Breast epithelium (tissue), 4 donors: ENCODE results near the gene TCTA. TPM values are rescaled to one million over a fixed set of nuclear protein-coding genes. Genes with fewer than 3 reads are reported as not detected.
A peak's percentile ranks its signal among the peaks of the same experiment; 100 is the strongest.

Source experiments
- DNase-seq, 2 donors: peaks; one replicate each; pipeline ENCODE4 v3.0.0-alpha.2; 2019; ENCODE audit warnings: low spot score in 2 of 2
- H3K27ac ChIP-seq, 2 donors: fragments of 200-600 bp; sonication (generic) in 1 of 2; one replicate each; pipeline ENCODE4 v1.5.1; 2016 to 2019; ENCODE audit warnings: mild to moderate bottlenecking in 1 of 2
- H3K27me3 ChIP-seq, 2 donors: fragments of 200-600 bp; sonication (generic) in 1 of 2; one replicate each; pipeline versions ENCODE4 v1.5.1 to v1.6.0; 2017 to 2019; ENCODE audit warnings: control low read depth in 1 of 2, mild to moderate bottlenecking in 1 of 2
- H3K36me3 ChIP-seq: fragments of 200-600 bp; one replicate; pipeline ENCODE4 v1.5.1; 2019
- H3K4me1 ChIP-seq, 2 donors: fragments of 200-600 bp; sonication (generic); one replicate each; pipeline ENCODE4 v1.5.1; 2016 to 2019; ENCODE audit warnings: control low read depth in 1 of 2
- H3K4me3 ChIP-seq, 3 donors: fragments of 200-600 bp; sonication (generic); 1 replicate in 2 of 3; 2 replicates in 1 of 3; pipeline ENCODE4 v1.5.1; 2016 to 2019; ENCODE audit warnings: mild to moderate bottlenecking in 3 of 3, moderate library complexity in 2 of 3
- H3K9me3 ChIP-seq, 2 donors: fragments of 200-600 bp; sonication (generic) in 1 of 2; one replicate each; pipeline ENCODE4 v1.5.1; 2016 to 2019; ENCODE audit warnings: control low read depth in 1 of 2
- POLR2A ChIP-seq: fragments of 450-650 bp; IDR thresholded peaks from one replicate; pipeline ENCODE4 v1.6.1; 2016; ENCODE audit warnings: antibody characterized with exemption, mild to moderate bottlenecking, moderate library complexity
- POLR2AphosphoS5 ChIP-seq, 3 donors: sonication (generic); formaldehyde crosslinking; IDR thresholded peaks; one replicate each; pipeline ENCODE4 v1.6.1; 2017; ENCODE audit warnings: antibody characterized with exemption in 3 of 3
- intact Hi-C: fragments of 100-400 bp; cut with DNase I; formaldehyde crosslinking; loops from one replicate; pipeline ENCODE4 v1.15.1; 2023; ENCODE audit warnings: low total_unique reads
- total RNA-seq, 3 donors: library from RNA; depleted of rRNA; stranded (reverse); fragments of >200 nt; gene quantifications; one replicate each; pipeline ENCODE4 v1.1.0, GENCODE V29; 2016
- TF ChIP-seq, protein P1 (sequence below), 3 donors: fragments of 450-650 bp; IDR thresholded peaks; one replicate each; pipeline ENCODE4 v1.5.1; 2016 to 2017; ENCODE audit warnings: antibody characterized with exemption in 3 of 3, mild to moderate bottlenecking in 3 of 3, moderate library complexity in 3 of 3

TCTA gene
- total RNA-seq, 3 donors from 2014 or later: 22.6 to 29.0 (median 25.9) TPM

GRCh38 chr3:49460188-49460890 is 48.1 kb downstream of the TCTA start:
- Histone ChIP-seq H3K27me3 (no peaks in the 10 kb centered on the region), H3K36me3 (no peaks in the 10 kb centered on the region), H3K9me3 (no peaks in the 10 kb centered on the region), H3K27ac (peak overlapping the region; percentile 63 to 74), H3K4me3 (no peak overlapping the region), H3K4me1 (peaks cover 4 to 15% of the 10 kb centered on the region in 2 donors)
- TF ChIP-seq POLR2AphosphoS5 (IDR thresholded peaks at IDR 0.05) (no peak), POLR2A (no peak)
- TF ChIP-seq, protein P1, sequence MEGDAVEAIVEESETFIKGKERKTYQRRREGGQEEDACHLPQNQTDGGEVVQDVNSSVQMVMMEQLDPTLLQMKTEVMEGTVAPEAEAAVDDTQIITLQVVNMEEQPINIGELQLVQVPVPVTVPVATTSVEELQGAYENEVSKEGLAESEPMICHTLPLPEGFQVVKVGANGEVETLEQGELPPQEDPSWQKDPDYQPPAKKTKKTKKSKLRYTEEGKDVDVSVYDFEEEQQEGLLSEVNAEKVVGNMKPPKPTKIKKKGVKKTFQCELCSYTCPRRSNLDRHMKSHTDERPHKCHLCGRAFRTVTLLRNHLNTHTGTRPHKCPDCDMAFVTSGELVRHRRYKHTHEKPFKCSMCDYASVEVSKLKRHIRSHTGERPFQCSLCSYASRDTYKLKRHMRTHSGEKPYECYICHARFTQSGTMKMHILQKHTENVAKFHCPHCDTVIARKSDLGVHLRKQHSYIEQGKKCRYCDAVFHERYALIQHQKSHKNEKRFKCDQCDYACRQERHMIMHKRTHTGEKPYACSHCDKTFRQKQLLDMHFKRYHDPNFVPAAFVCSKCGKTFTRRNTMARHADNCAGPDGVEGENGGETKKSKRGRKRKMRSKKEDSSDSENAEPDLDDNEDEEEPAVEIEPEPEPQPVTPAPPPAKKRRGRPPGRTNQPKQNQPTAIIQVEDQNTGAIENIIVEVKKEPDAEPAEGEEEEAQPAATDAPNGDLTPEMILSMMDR (IDR thresholded peaks at IDR 0.05): no peak
- DNase-seq: no peak
- intact Hi-C loops: no loop called here

- H3K4me3 ChIP-seq: no peak overlapping the region
- H3K9me3 ChIP-seq: no peaks in the 10 kb centered on the region
- intact Hi-C loops: no loop called here
- H3K36me3 ChIP-seq: no peaks in the 10 kb centered on the region
- no peak for DNase-seq
- peak overlapping the region; percentile 63 to 74 for H3K27ac ChIP-seq
- TF ChIP-seq POLR2A (no peak), POLR2AphosphoS5 (IDR thresholded peaks at IDR 0.05) (no peak)
- TF ChIP-seq, protein P1 (IDR thresholded peaks at IDR 0.05): no peak
- H3K4me1 ChIP-seq: peaks cover 4 to 21% of the 10 kb centered on the region in 2 donors
- H3K27me3 ChIP-seq: no peaks in the 10 kb centered on the region
These were observed 48.7 kb downstream of the TCTA start for GRCh38 chr3:49460956-49461355.

GRCh38 chr3:49461443-49462171 is 49.4 kb downstream of the TCTA start:
- no peaks in the 10 kb centered on the region for H3K27me3 ChIP-seq
- TF ChIP-seq POLR2AphosphoS5 (IDR thresholded peaks at IDR 0.05) (no peak), POLR2A (no peak)
- TF ChIP-seq, protein P1 (IDR thresholded peaks at IDR 0.05): no peak
- H3K27ac ChIP-seq: peak overlapping the region; percentile 63 to 74
- no peaks in the 10 kb centered on the region for H3K9me3 ChIP-seq
- intact Hi-C loops: no loop called here
- H3K36me3 ChIP-seq: no peaks in the 10 kb centered on the region
- H3K4me1 ChIP-seq: peaks cover 4 to 22% of the 10 kb centered on the region in 2 donors
- no peak overlapping the region for H3K4me3 ChIP-seq
- peak in 1 of 2 donors; percentile 62 for DNase-seq

DNA sequence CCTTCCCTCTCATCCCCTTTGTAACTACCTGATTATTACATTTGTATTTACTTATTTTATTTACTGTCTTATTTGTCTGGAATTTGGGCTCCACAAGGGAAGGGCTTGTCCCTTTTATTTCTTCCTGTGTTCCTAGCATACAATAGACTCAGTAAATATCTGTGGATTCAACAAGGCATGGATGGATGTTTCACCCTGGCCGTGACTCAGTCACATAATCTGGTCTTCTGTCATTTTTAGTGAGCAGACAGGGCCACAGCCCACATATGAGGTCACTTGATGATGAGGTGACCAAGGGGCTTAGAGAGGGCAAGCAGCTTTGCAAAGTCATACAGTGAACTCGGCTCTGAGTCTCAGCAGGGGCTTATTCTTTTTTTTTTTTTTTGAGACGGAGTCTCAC is 50.0 kb downstream of the TCTA start:
- intact Hi-C loops: no loop called here
- DNase-seq: no peak
- Histone ChIP-seq H3K4me1 (peaks cover 4 to 22% of the 10 kb centered on the region in 2 donors), H3K27ac (peak overlapping the region; percentile 63 to 74), H3K27me3 (no peaks in the 10 kb centered on the region), H3K36me3 (no peaks in the 10 kb centered on the region), H3K9me3 (no peaks in the 10 kb centered on the region), H3K4me3 (no peak overlapping the region)
- no peak for TF ChIP-seq POLR2AphosphoS5 (IDR thresholded peaks at IDR 0.05)
- TF ChIP-seq, protein P1 (IDR thresholded peaks at IDR 0.05): no peak
- TF ChIP-seq POLR2A: no peak
